Mammary epithelial cell (primary cell): ENCODE results near the gene TUFT1.

Source experiments
- EZH2 ChIP-seq: IDR thresholded peaks from 2 replicates; pipeline ENCODE4 v1.6.1; 2012; ENCODE audit warnings: low read length, inconsistent platforms, borderline replicate concordance
- TF ChIP-seq, protein P1 (sequence below), 2 donors: IDR thresholded peaks in 1 of 2; conservative IDR thresholded peaks in 1 of 2; 2 replicates each; pipeline ENCODE4 v1.5.1; 2011 to 2012; ENCODE audit warnings: inconsistent platforms in 2 of 2, low read length in 2 of 2, mild to moderate bottlenecking in 2 of 2, control low read depth in 1 of 2, low read depth in 1 of 2; ENCODE audit not compliant: insufficient read depth in 1 of 2; ENCODE audit errors: extremely low read depth in 1 of 2

DNA sequence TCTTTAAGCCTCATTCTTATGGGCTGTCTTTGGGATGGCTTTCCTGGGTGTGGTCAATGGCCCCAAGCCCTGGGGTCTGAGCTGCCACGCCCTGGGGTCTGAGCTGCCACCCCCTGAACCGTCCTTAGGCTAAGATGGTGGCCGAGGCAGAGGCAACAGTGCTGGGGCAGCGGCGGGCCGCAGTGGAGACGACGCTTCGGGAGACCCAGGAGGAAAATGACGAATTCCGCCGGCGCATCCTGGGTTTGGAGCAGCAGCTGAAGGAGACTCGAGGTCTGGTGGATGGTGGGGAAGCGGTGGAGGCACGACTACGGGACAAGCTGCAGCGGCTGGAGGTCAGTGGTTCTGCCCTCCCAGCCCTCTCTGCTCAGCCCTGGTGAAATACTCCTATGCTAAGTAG, 10.3 kb upstream of the TUFT1 start:
- TF ChIP-seq EZH2, result no peak
- TF ChIP-seq, protein P1, sequence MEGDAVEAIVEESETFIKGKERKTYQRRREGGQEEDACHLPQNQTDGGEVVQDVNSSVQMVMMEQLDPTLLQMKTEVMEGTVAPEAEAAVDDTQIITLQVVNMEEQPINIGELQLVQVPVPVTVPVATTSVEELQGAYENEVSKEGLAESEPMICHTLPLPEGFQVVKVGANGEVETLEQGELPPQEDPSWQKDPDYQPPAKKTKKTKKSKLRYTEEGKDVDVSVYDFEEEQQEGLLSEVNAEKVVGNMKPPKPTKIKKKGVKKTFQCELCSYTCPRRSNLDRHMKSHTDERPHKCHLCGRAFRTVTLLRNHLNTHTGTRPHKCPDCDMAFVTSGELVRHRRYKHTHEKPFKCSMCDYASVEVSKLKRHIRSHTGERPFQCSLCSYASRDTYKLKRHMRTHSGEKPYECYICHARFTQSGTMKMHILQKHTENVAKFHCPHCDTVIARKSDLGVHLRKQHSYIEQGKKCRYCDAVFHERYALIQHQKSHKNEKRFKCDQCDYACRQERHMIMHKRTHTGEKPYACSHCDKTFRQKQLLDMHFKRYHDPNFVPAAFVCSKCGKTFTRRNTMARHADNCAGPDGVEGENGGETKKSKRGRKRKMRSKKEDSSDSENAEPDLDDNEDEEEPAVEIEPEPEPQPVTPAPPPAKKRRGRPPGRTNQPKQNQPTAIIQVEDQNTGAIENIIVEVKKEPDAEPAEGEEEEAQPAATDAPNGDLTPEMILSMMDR (conservative IDR thresholded peaks at IDR 0.05 in 1 of 2, IDR thresholded peaks at IDR 0.05 in 1 of 2; ENCODE audit: extremely low read depth in 1 of 2, insufficient read depth in 1 of 2, low read depth in 1 of 2, low read length in 2 of 2), result no peak
